ENCODE data around the gene MAGEB3. TPM values are rescaled to one million over a fixed set of nuclear protein-coding genes. Genes with fewer than 3 reads are reported as not detected.
"Not testable (repeated sequence)": the region's sequence is repeated elsewhere in the genome, so short reads cannot be mapped to it uniquely, and the experiment has no call there.

Gene MAGEB3
- total RNA-seq, result not detected
- polyA plus RNA-seq, result not detected

GRCh38 chrX:30230395-30230794 lies at the start of gene MAGEB3:
MAGEB3 (plus strand) TSS chrX:30230657; CDS start chrX:30235925, 5,268 bp downstream.
- Histone ChIP-seq H3K4me3 (ENCODE audit: low read depth, low read length) (no peak within 1 kb of the TSS), H3K4me1 (ENCODE audit: insufficient read depth) (no peaks in the 10 kb centered on the region), H3K36me3 (ENCODE audit: insufficient read depth) (no peaks in the 10 kb centered on the region), H3K27ac (ENCODE audit: low read depth) (no peak within 1 kb of the TSS)
- 76% methylated on average over 4 of the region's 4 CpGs for WGBS
- DNase-seq (ENCODE audit: extremely low spot score), result no peak

GRCh38 chrX:30181353-30181752 lies 49.1 kb upstream of the MAGEB3 start:
- no peaks in the 10 kb centered on the region for H3K4me1 ChIP-seq (ENCODE audit: insufficient read depth)
- WGBS, result 69% methylated on average over 1 of the region's 1 CpG
- no peak overlapping the region for H3K27ac ChIP-seq (ENCODE audit: low read depth)
- H3K36me3 ChIP-seq (ENCODE audit: insufficient read depth), result no peaks in the 10 kb centered on the region
- no peak overlapping the region for H3K4me3 ChIP-seq (ENCODE audit: low read depth, low read length)
- no peak for DNase-seq (ENCODE audit: extremely low spot score)

- Histone ChIP-seq H3K27ac (ENCODE audit: low read depth) (no peak overlapping the region), H3K4me3 (ENCODE audit: low read depth, low read length) (no peak overlapping the region), H3K4me1 (ENCODE audit: insufficient read depth) (no peaks in the 10 kb centered on the region), H3K36me3 (ENCODE audit: insufficient read depth) (no peaks in the 10 kb centered on the region)
- no peak for DNase-seq (ENCODE audit: extremely low spot score)
- 39% methylated on average over 3 of the region's 3 CpGs for WGBS
Measured at GRCh38 chrX:30183554-30183953, 46.9 kb upstream of the MAGEB3 start.

GRCh38 chrX:30190426-30190825 lies 40.0 kb upstream of the MAGEB3 start:
- no peaks in the 10 kb centered on the region for H3K36me3 ChIP-seq (ENCODE audit: insufficient read depth)
- no peak overlapping the region for H3K4me3 ChIP-seq (ENCODE audit: low read depth, low read length)
- DNase-seq (ENCODE audit: extremely low spot score), result no peak
- WGBS, result 97% methylated on average over 2 of the region's 2 CpGs
- H3K27ac ChIP-seq (ENCODE audit: low read depth), result no peak overlapping the region
- no peaks in the 10 kb centered on the region for H3K4me1 ChIP-seq (ENCODE audit: insufficient read depth)

- not testable (repeated sequence) for H3K4me1 ChIP-seq (ENCODE audit: insufficient read depth); H3K4me3 ChIP-seq (ENCODE audit: low read depth, low read length); DNase-seq (ENCODE audit: extremely low spot score); H3K36me3 ChIP-seq (ENCODE audit: insufficient read depth); H3K27ac ChIP-seq (ENCODE audit: low read depth)
- 86% methylated on average over 6 of the region's 6 CpGs for WGBS
Measured at GRCh38 chrX:30193910-30194309, 36.5 kb upstream of the MAGEB3 start.

- 22% methylated on average over 1 of the region's 1 CpG for WGBS
- Histone ChIP-seq H3K4me1 (ENCODE audit: insufficient read depth) (no peaks in the 10 kb centered on the region), H3K36me3 (ENCODE audit: insufficient read depth) (no peaks in the 10 kb centered on the region), H3K4me3 (ENCODE audit: low read depth, low read length) (no peak overlapping the region), H3K27ac (ENCODE audit: low read depth) (no peak overlapping the region)
- no peak for DNase-seq (ENCODE audit: extremely low spot score)
Measured at GRCh38 chrX:30196322-30196721, 34.1 kb upstream of the MAGEB3 start.

- Histone ChIP-seq H3K4me1 (ENCODE audit: insufficient read depth) (no peaks in the 10 kb centered on the region), H3K4me3 (ENCODE audit: low read depth, low read length) (no peak overlapping the region), H3K27ac (ENCODE audit: low read depth) (no peak overlapping the region), H3K36me3 (ENCODE audit: insufficient read depth) (no peaks in the 10 kb centered on the region)
- 80% methylated on average over 2 of the region's 2 CpGs for WGBS
- no peak for DNase-seq (ENCODE audit: extremely low spot score)
Measured at GRCh38 chrX:30212172-30212571, 18.3 kb upstream of the MAGEB3 start.

- 94% methylated on average over 29 of the region's 29 CpGs for WGBS
- H3K36me3 ChIP-seq (ENCODE audit: insufficient read depth), result no peaks in the 10 kb centered on the region
- DNase-seq (ENCODE audit: extremely low spot score), result no peak
- H3K4me1 ChIP-seq (ENCODE audit: insufficient read depth), result no peaks in the 10 kb centered on the region
- H3K4me3 ChIP-seq (ENCODE audit: low read depth, low read length), result no peak within 1 kb of the TSS
- no peak within 1 kb of the TSS for H3K27ac ChIP-seq (ENCODE audit: low read depth)
Measured at GRCh38 chrX:30215357-30215843, 15.1 kb upstream of the MAGEB3 start, which contains the start of gene MAGEB2. MAGEB2 (plus strand) TSS chrX:30215563; CDS start chrX:30218581, 3,018 bp downstream.

- 77% methylated on average over 1 of the region's 1 CpG for WGBS
- no peak overlapping the region for H3K4me3 ChIP-seq (ENCODE audit: low read depth, low read length)
Measured at GRCh38 chrX:30217465-30217864, 13.0 kb upstream of the MAGEB3 start.

GRCh38 chrX:30219372-30219771 lies 11.1 kb upstream of the MAGEB3 start:
- no peaks in the 10 kb centered on the region for H3K4me1 ChIP-seq (ENCODE audit: insufficient read depth)
- DNase-seq (ENCODE audit: extremely low spot score), result no peak
- WGBS, result 91% methylated on average over 4 of the region's 4 CpGs
- no peaks in the 10 kb centered on the region for H3K36me3 ChIP-seq (ENCODE audit: insufficient read depth)
- H3K27ac ChIP-seq (ENCODE audit: low read depth), result no peak overlapping the region
- H3K4me3 ChIP-seq (ENCODE audit: low read depth, low read length), result no peak overlapping the region

More at GRCh38 chrX:30217465-30217864, 13.0 kb upstream of the MAGEB3 start:
- no peak for DNase-seq (ENCODE audit: extremely low spot score)
- no peaks in the 10 kb centered on the region for H3K36me3 ChIP-seq (ENCODE audit: insufficient read depth)
- no peak overlapping the region for H3K27ac ChIP-seq (ENCODE audit: low read depth)
- H3K4me1 ChIP-seq (ENCODE audit: insufficient read depth), result no peaks in the 10 kb centered on the region

- WGBS, result 80% methylated on average over 5 of the region's 5 CpGs
- H3K27ac ChIP-seq (ENCODE audit: low read depth), result no peak overlapping the region
- no peaks in the 10 kb centered on the region for H3K4me1 ChIP-seq (ENCODE audit: insufficient read depth)
- no peak overlapping the region for H3K4me3 ChIP-seq (ENCODE audit: low read depth, low read length)
- H3K36me3 ChIP-seq (ENCODE audit: insufficient read depth), result no peaks in the 10 kb centered on the region
- no peak for DNase-seq (ENCODE audit: extremely low spot score)
Measured at GRCh38 chrX:30220661-30221060, 9.8 kb upstream of the MAGEB3 start.

GRCh38 chrX:30224536-30224935 lies 5.9 kb upstream of the MAGEB3 start:
- H3K36me3 ChIP-seq (ENCODE audit: insufficient read depth), result no peaks in the 10 kb centered on the region
- no peak for DNase-seq (ENCODE audit: extremely low spot score)
- WGBS, result 25% methylated on average over 2 of the region's 2 CpGs
- H3K4me3 ChIP-seq (ENCODE audit: low read depth, low read length), result no peak overlapping the region
- H3K27ac ChIP-seq (ENCODE audit: low read depth), result no peak overlapping the region
- H3K4me1 ChIP-seq (ENCODE audit: insufficient read depth), result no peaks in the 10 kb centered on the region

GRCh38 chrX:30228526-30228925 lies 1.9 kb upstream of the MAGEB3 start:
- H3K36me3 ChIP-seq (ENCODE audit: insufficient read depth), result no peaks in the 10 kb centered on the region
- no peak for DNase-seq (ENCODE audit: extremely low spot score)
- no peak overlapping the region for H3K27ac ChIP-seq (ENCODE audit: low read depth)
- H3K4me3 ChIP-seq (ENCODE audit: low read depth, low read length), result no peak overlapping the region
- WGBS, result 53% methylated on average over 1 of the region's 1 CpG
- no peaks in the 10 kb centered on the region for H3K4me1 ChIP-seq (ENCODE audit: insufficient read depth)

GRCh38 chrX:30241724-30242415 lies 11.4 kb downstream of the MAGEB3 start, which contains the start of gene MAGEB4:
MAGEB4 (plus strand) TSS chrX:30242000; CDS start chrX:30242136, 136 bp downstream.
- DNase-seq (ENCODE audit: extremely low spot score), result no peak
- Histone ChIP-seq H3K4me3 (ENCODE audit: low read depth, low read length) (no peak within 1 kb of the TSS), H3K27ac (ENCODE audit: low read depth) (no peak within 1 kb of the TSS), H3K36me3 (ENCODE audit: insufficient read depth) (no peaks in the 10 kb centered on the region), H3K4me1 (ENCODE audit: insufficient read depth) (no peaks in the 10 kb centered on the region)
- 93% methylated on average over 10 of the region's 10 CpGs for WGBS

All from urinary bladder (tissue), 4 donors.